ENCODE measurements around the gene CPB1. TPM values are rescaled to one million over a fixed set of nuclear protein-coding genes. Genes with fewer than 3 reads are reported as not detected.

The CPB1 gene
- total RNA-seq, 2 experiments from 2014 or later, result not detected

Other genes starting within 250 kb of the CPB1 start
- gene AGTR1, start 129.9 kb upstream of the CPB1 start, total RNA-seq, result not detected
- gene CPA3, start 37.5 kb downstream of the CPB1 start, total RNA-seq, result not detected
- 10 to 100 TPM; 48.6 to 49.3 TPM for gene GYG1, start 163.7 kb downstream of the CPB1 start, total RNA-seq

Data from activated naive CD8-positive, alpha-beta T cell treated with anti-CD3 and anti-CD28 coated beads, Interleukin-2, amount 10 ng/mL, durations not matched to agents 7 days and 5 days (primary cell).